Measurements from ENCODE around the gene IL2RA. TPM values are rescaled to one million over a fixed set of nuclear protein-coding genes. Genes with fewer than 3 reads are reported as not detected.

Gene IL2RA
- total and polyA plus RNA-seq, 2 donors (not counting 1 experiment from before 2014, with no cell fraction given): 7.2 to 56.7 TPM

DNA sequence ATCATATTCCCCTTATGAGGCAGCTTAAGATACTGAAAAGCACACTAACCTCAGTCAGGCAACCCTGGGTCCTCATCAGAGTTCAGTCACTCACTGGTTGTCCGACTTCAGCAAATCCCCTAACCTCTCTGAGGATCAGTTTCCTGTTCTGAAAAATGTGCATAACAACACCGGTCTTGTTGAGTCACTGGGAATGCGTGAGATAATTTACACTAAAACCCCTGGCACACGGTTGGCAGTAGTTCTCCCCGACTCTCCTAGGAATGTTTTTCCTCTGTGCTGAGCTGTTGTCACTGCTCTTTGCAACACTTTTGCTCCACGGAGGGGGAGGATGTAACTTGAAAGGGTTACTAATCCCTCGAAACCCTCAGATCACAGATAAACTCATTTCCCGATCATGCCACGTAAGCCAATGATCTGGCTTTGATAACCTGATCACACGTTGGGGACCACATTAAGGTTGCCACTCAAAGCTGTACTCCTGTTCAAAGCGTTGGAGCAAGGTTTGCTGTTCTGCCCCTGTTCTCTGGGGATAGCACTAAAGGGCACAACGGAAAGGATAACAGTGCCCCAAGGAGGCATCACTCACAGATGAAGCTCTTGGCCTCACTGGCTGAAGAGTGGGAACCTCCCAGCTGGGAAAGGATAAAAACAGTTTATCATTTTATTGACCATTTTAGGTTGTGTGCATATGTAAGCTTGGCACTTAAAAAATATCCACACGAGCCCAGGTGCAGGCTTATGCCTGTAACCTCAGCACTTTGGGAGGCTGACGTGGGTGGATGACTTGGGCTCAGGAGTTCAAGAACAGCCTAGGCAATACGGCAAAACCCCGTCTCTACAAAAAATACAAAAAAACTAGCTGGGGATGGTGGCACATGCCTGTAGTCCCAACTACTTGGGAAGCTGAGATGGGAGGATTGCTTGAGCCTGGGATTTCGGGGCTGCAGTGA is 21.6 kb upstream of the IL2RA start:
- WGBS (ENCODE audit: insufficient coverage): 85% methylated on average over 11 of the region's 17 CpGs
- TF ChIP-seq CTCF (IDR thresholded peaks at IDR 0.05): no peak
- no peak for TF ChIP-seq EZH2 (IDR thresholded peaks at IDR 0.05; ENCODE audit: borderline replicate concordance, insufficient read depth, low read depth, low read length, poor library complexity, severe bottlenecking)
- H3K27me3 ChIP-seq (replicated peaks in 1 of 4; ENCODE audit: control extremely low read depth in 1 of 4, control insufficient read depth in 3 of 4, insufficient read depth in 4 of 4, low read length in 3 of 4): no peaks in the 10 kb centered on the region
- H3K9ac ChIP-seq (ENCODE audit: low read length): no peak overlapping the region
- Mint-ChIP-seq H3K4me3 (no peak overlapping the region), H3K4me1 (peaks cover 29% of the 10 kb centered on the region), H3K9me3 (ENCODE audit: insufficient read depth) (no peaks in the 10 kb centered on the region), H3K27ac (peak overlapping the region; percentile 1), H3K27me3 (no peaks in the 10 kb centered on the region)
- H3K4me1 ChIP-seq (ENCODE audit: control insufficient read depth in 2 of 2, insufficient read depth in 2 of 2, low read length in 2 of 2): peaks cover 19% of the 10 kb centered on the region in 2 donors
- H4K20me1 ChIP-seq (ENCODE audit: control insufficient read depth, insufficient read depth, low read length, poor library complexity, severe bottlenecking): no peaks in the 10 kb centered on the region
- no peak for ATAC-seq (ENCODE audit: low read depth)
- DNase-seq: no peak
- H2AFZ ChIP-seq (ENCODE audit: insufficient read depth, low read depth, low read length, poor library complexity, severe bottlenecking): no peak overlapping the region
- no peaks in the 10 kb centered on the region for H3K9me3 ChIP-seq (ENCODE audit: control extremely low read depth in 1 of 3, control insufficient read depth in 2 of 3, insufficient read depth in 1 of 3, low read length in 2 of 3)
- H3K4me2 ChIP-seq (replicated peaks; ENCODE audit: low read depth, low read length, poor library complexity, severe bottlenecking): no peak overlapping the region
- H3K4me3 ChIP-seq (ENCODE audit: control extremely low read depth in 1 of 5, extremely low read depth in 1 of 5, insufficient read depth in 1 of 5, low read depth in 2 of 5, low read length in 4 of 5): no peak overlapping the region
- ChIA-PET POLR2A (interaction anchor here (0.8 to 1.1 kb wide), 3 partner anchors 12 to 33 kb away, joined by 3 to 6 read pairs (median 3); no protein-coding TSS in a partner anchor), CTCF (interaction anchor here (0.6 to 7.8 kb wide), 7 partner anchors 12 to 461 kb away, joined by 3 to 186 read pairs (median 6); no protein-coding TSS in a partner anchor)
- intact Hi-C loops (cut with micrococcal nuclease): no loop called here
- H3K36me3 ChIP-seq (replicated peaks in 1 of 2; ENCODE audit: control extremely low read depth in 1 of 2, control insufficient read depth in 1 of 2, extremely low read depth in 1 of 2, insufficient read depth in 2 of 2, low read length in 1 of 2): no peaks in the 10 kb centered on the region
- H3K79me2 ChIP-seq (ENCODE audit: control insufficient read depth, insufficient read depth, low read length): no peaks in the 10 kb centered on the region
- no peak overlapping the region for H3K27ac ChIP-seq (ENCODE audit: low read length in 2 of 2)
